Suprapubic skin (tissue), 4 donors: Measurements from ENCODE around the gene ITGA8. TPM values are rescaled to one million over a fixed set of nuclear protein-coding genes. Genes with fewer than 3 reads are reported as not detected.

Source experiments
- DNase-seq, 2 donors: peaks; one replicate each; pipeline ENCODE4 v3.0.0-alpha.2; 2019; ENCODE audit warnings: low spot score in 2 of 2
- H3K27ac ChIP-seq: fragments of 200-600 bp; sonication (generic); one replicate; pipeline ENCODE4 v1.5.1; 2019
- H3K27me3 ChIP-seq: fragments of 200-600 bp; sonication (generic); one replicate; pipeline ENCODE4 v1.5.1; 2019
- H3K36me3 ChIP-seq: fragments of 200-600 bp; sonication (generic); one replicate; pipeline ENCODE4 v1.5.1; 2019
- H3K4me1 ChIP-seq: fragments of 200-600 bp; sonication (generic); one replicate; pipeline ENCODE4 v1.5.1; 2019
- H3K4me3 ChIP-seq: fragments of 200-600 bp; sonication (generic); one replicate; pipeline ENCODE4 v1.5.1; 2019; ENCODE audit warnings: mild to moderate bottlenecking
- H3K9me3 ChIP-seq: fragments of 200-600 bp; sonication (generic); one replicate; pipeline ENCODE4 v1.5.1; 2019
- EP300 ChIP-seq: sonication (generic); formaldehyde crosslinking; IDR thresholded peaks from one replicate; pipeline ENCODE4 v1.6.1; 2017; ENCODE audit warnings: antibody characterized with exemption
- POLR2A ChIP-seq, 2 donors: fragments of 450-650 bp; IDR thresholded peaks; one replicate each; pipeline ENCODE4 v1.6.1; 2017; ENCODE audit warnings: antibody characterized with exemption in 2 of 2, mild to moderate bottlenecking in 2 of 2, moderate library complexity in 2 of 2
- POLR2AphosphoS5 ChIP-seq, 3 donors: sonication (generic); formaldehyde crosslinking; IDR thresholded peaks; one replicate each; pipeline ENCODE4 v1.6.1; 2017; ENCODE audit warnings: antibody characterized with exemption in 3 of 3
- WGBS: methylation state at CpG from one replicate; pipeline ENCODE4 v1.1.5; 2018; 5-methylcytosine and 5-hydroxymethylcytosine counted together
- total RNA-seq, 4 donors: library from RNA; depleted of rRNA; stranded (reverse); fragments of >200 nt; gene quantifications; one replicate each; pipeline ENCODE4 v1.1.0, GENCODE V29; 2016
- TF ChIP-seq, protein P1 (sequence below), 2 donors: fragments of 200-600 bp in 1 of 2; fragments of 450-650 bp in 1 of 2; sonication (generic) in 1 of 2; IDR thresholded peaks; one replicate each; pipeline ENCODE4 v1.5.1; 2016 to 2019; ENCODE audit warnings: antibody characterized with exemption in 2 of 2, mild to moderate bottlenecking in 1 of 2, moderate library complexity in 1 of 2

Gene ITGA8
- total RNA-seq, 4 donors from 2014 or later = 1.9 to 4.7 (median 2.5) TPM

DNA sequence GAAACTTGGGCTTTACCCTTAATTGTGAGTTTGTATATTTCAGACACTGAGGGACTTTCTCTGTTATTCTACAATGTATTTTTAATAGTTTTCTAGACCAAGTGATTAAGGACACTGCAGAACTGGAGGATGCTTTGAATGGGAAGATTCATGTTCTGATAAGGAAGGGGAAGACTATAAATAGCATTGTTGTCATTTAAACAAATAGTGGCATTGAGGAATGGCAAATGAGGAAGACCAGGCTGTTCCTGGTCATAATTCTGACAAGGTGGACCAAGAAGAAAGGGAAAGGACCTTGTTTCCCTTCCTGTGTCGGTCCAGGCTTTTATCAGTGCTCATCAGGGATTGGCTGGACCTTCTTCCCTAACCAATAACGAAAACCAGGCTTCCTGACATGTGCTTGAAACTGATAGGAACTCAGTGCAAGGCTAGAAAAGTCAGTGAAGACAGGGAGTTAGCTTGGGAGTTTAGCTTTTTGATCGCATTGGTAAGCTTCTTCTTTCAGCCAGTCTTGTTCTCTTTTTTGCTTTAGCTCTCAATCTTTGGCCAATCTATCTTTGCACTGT lies 116.2 kb downstream of the ITGA8 start:
- no peaks in the 10 kb centered on the region for H3K9me3 ChIP-seq
- TF ChIP-seq POLR2A (IDR thresholded peaks at IDR 0.05) (no peak), EP300 (no peak), POLR2AphosphoS5 (IDR thresholded peaks at IDR 0.05) (no peak)
- TF ChIP-seq, protein P1, sequence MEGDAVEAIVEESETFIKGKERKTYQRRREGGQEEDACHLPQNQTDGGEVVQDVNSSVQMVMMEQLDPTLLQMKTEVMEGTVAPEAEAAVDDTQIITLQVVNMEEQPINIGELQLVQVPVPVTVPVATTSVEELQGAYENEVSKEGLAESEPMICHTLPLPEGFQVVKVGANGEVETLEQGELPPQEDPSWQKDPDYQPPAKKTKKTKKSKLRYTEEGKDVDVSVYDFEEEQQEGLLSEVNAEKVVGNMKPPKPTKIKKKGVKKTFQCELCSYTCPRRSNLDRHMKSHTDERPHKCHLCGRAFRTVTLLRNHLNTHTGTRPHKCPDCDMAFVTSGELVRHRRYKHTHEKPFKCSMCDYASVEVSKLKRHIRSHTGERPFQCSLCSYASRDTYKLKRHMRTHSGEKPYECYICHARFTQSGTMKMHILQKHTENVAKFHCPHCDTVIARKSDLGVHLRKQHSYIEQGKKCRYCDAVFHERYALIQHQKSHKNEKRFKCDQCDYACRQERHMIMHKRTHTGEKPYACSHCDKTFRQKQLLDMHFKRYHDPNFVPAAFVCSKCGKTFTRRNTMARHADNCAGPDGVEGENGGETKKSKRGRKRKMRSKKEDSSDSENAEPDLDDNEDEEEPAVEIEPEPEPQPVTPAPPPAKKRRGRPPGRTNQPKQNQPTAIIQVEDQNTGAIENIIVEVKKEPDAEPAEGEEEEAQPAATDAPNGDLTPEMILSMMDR (IDR thresholded peaks at IDR 0.05) = no peak
- peaks cover 3% of the 10 kb centered on the region for H3K27me3 ChIP-seq
- no peaks in the 10 kb centered on the region for H3K36me3 ChIP-seq
- DNase-seq = no peak
- no peak overlapping the region for H3K4me3 ChIP-seq
- WGBS = 64% methylated on average over 3 of the region's 3 CpGs
- H3K27ac ChIP-seq = no peak overlapping the region
- H3K4me1 ChIP-seq = no peaks in the 10 kb centered on the region

DNA sequence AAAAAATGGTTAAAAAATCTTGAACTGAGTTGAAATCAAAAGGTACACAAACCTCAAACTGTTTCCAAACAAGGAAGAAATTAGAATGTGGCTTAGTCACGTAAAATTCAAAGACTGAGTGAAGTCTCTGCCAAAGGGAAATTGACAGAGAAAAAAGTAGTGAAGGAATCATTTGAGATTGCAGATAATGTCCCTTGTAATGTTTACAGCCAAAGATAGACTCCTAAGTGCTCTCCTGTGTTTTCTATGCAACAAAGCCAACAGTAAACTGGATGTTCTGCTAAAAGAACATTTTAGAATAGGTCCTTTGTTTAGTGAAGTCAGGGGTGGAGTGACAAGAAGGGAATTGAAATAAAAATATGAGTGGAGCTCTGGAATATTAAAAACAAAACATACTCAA lies 117.9 kb downstream of the ITGA8 start:
- Histone ChIP-seq H3K27me3 (peaks cover 3% of the 10 kb centered on the region), H3K4me1 (no peaks in the 10 kb centered on the region), H3K36me3 (no peaks in the 10 kb centered on the region), H3K27ac (no peak overlapping the region), H3K4me3 (no peak overlapping the region), H3K9me3 (no peaks in the 10 kb centered on the region)
- 37% methylated on average over 1 of the region's 1 CpG for WGBS
- TF ChIP-seq EP300 (no peak), POLR2AphosphoS5 (IDR thresholded peaks at IDR 0.05) (no peak)
- TF ChIP-seq, protein P1 (IDR thresholded peaks at IDR 0.05) = no peak
- DNase-seq = no peak

DNA sequence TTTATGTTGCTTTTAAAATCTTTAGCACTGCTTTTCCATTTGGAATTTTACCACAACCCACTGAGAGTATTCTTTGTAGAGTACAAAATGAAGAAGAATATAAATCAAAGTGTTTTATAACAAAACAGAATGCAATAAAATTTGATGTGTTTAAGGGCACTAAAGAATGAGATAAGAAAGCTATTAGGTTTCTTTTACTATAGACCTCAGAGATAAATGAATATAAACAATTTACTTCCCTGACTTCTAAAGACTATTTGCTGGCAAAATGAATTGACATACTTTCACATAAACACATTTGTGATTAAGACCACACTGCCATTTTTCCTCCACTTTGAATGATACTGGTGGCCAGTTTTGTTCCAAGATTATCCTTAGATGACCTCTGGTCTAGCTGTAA lies 124.5 kb downstream of the ITGA8 start:
- no peaks in the 10 kb centered on the region for H3K36me3 ChIP-seq
- no peaks in the 10 kb centered on the region for H3K9me3 ChIP-seq
- no peaks in the 10 kb centered on the region for H3K27me3 ChIP-seq
- H3K4me1 ChIP-seq = no peaks in the 10 kb centered on the region
- TF ChIP-seq, protein P1 (IDR thresholded peaks at IDR 0.05) = no peak
- no peak for TF ChIP-seq EP300
- no peak for TF ChIP-seq POLR2AphosphoS5 (IDR thresholded peaks at IDR 0.05)
- no peak for TF ChIP-seq POLR2A (IDR thresholded peaks at IDR 0.05)
- H3K4me3 ChIP-seq = no peak overlapping the region
- no peak overlapping the region for H3K27ac ChIP-seq
- DNase-seq = no peak

DNA sequence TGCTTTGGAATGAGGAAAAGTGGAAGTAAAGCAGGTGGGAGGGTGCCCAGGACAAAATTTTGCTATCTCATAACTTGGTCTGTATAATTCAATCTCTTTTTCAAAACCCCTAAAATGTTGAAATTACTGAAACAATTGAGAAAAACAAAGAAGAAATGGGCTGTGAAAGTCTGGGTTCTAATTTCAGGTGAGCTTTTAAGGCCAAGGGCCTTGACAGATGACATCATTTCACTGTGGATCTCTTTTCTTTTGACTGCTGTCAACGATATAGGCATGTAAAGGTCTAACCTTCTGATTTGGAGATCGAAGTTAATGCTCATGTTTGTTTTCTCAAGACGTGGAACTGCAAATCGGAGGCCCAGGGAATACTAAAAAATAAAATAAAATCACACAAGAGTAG lies 127.8 kb downstream of the ITGA8 start:
- H3K9me3 ChIP-seq = no peaks in the 10 kb centered on the region
- TF ChIP-seq POLR2A (IDR thresholded peaks at IDR 0.05) (no peak), POLR2AphosphoS5 (IDR thresholded peaks at IDR 0.05) (no peak), EP300 (no peak)
- TF ChIP-seq, protein P1 (IDR thresholded peaks at IDR 0.05) = no peak
- no peak overlapping the region for H3K27ac ChIP-seq
- no peaks in the 10 kb centered on the region for H3K27me3 ChIP-seq
- no peaks in the 10 kb centered on the region for H3K36me3 ChIP-seq
- no peaks in the 10 kb centered on the region for H3K4me1 ChIP-seq
- H3K4me3 ChIP-seq = no peak overlapping the region
- DNase-seq = no peak
- WGBS = 86% methylated on average over 4 of the region's 4 CpGs

DNA sequence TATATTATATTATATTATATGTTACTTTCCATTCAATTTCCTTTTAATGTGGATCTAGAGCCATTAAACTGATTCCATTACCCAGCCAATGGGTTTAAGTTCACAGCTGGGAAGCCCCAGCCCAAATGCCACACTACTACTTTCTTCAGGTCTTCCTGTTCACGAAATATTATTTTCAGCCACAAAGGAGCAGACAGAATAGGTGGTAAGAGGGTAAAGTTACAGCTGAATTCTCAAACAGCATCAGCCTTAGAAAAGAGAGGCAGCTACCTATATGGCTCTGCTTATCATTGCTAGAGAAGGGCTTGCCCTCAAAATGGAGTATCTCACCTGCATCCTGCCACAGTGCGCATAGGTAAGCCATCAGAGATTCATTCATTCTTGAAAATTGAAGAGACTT lies 128.3 kb downstream of the ITGA8 start:
- Histone ChIP-seq H3K27me3 (no peaks in the 10 kb centered on the region), H3K4me3 (no peak overlapping the region), H3K9me3 (no peaks in the 10 kb centered on the region), H3K27ac (no peak overlapping the region), H3K4me1 (no peaks in the 10 kb centered on the region), H3K36me3 (no peaks in the 10 kb centered on the region)
- no peak for DNase-seq
- no peak for TF ChIP-seq EP300
- no peak for TF ChIP-seq POLR2AphosphoS5 (IDR thresholded peaks at IDR 0.05)
- no peak for TF ChIP-seq POLR2A (IDR thresholded peaks at IDR 0.05)
- TF ChIP-seq, protein P1 (IDR thresholded peaks at IDR 0.05) = no peak
- 97% methylated on average over 2 of the region's 2 CpGs for WGBS
